Glutamatergic neuron (in vitro differentiated cells): Measurements from ENCODE around the gene SCN3B. TPM values are rescaled to one million over a fixed set of nuclear protein-coding genes. Genes with fewer than 3 reads are reported as not detected.

Experiments
- DNase-seq: peaks from one replicate; pipeline ENCODE4 v3.0.0; 2022
- H3K27ac Mint-ChIP-seq: one replicate; pipeline ENCODE4 v1.8.0; 2020; ENCODE audit warnings: mild to moderate bottlenecking, mixed read lengths, inconsistent platforms; ENCODE audit not compliant: unreplicated experiment
- H3K27me3 Mint-ChIP-seq: one replicate; pipeline ENCODE4 v1.8.0; 2020; ENCODE audit warnings: mild to moderate bottlenecking, moderate library complexity, mixed read lengths, inconsistent platforms; ENCODE audit not compliant: unreplicated experiment
- H3K36me3 Mint-ChIP-seq: one replicate; pipeline ENCODE4 v1.8.0; 2020; ENCODE audit warnings: mild to moderate bottlenecking, mixed read lengths, inconsistent platforms; ENCODE audit not compliant: unreplicated experiment
- H3K4me1 Mint-ChIP-seq: one replicate; pipeline ENCODE4 v1.8.0; 2020; ENCODE audit warnings: mild to moderate bottlenecking, low read depth, mixed read lengths, inconsistent platforms; ENCODE audit not compliant: unreplicated experiment
- H3K4me3 Mint-ChIP-seq: one replicate; pipeline ENCODE4 v1.8.0; 2020; ENCODE audit warnings: mild to moderate bottlenecking, mixed read lengths, inconsistent platforms; ENCODE audit not compliant: unreplicated experiment
- H3K9me3 Mint-ChIP-seq: one replicate; pipeline ENCODE4 v1.8.0; 2020; ENCODE audit warnings: mild to moderate bottlenecking, moderate library complexity, mixed read lengths, inconsistent platforms; ENCODE audit not compliant: unreplicated experiment
- total RNA-seq: library from RNA; stranded (reverse); fragmentation: NEBNext Ultra II Directional; extraction: Animal tissue kit (Norgen Biotek cat#: 25700); gene quantifications from one replicate; pipeline ENCODE4 v1.2.1, GENCODE V29; 2021; ENCODE audit not compliant: unreplicated experiment
- TF ChIP-seq, protein P1 (sequence below): fragments of 200-600 bp; sonication (generic); IDR thresholded peaks from one replicate; pipeline ENCODE4 v1.5.0; 2021; ENCODE audit not compliant: partially characterized antibody, unreplicated experiment

SCN3B gene
- total RNA-seq, 1 donor from 2014 or later, result 118 TPM

DNA sequence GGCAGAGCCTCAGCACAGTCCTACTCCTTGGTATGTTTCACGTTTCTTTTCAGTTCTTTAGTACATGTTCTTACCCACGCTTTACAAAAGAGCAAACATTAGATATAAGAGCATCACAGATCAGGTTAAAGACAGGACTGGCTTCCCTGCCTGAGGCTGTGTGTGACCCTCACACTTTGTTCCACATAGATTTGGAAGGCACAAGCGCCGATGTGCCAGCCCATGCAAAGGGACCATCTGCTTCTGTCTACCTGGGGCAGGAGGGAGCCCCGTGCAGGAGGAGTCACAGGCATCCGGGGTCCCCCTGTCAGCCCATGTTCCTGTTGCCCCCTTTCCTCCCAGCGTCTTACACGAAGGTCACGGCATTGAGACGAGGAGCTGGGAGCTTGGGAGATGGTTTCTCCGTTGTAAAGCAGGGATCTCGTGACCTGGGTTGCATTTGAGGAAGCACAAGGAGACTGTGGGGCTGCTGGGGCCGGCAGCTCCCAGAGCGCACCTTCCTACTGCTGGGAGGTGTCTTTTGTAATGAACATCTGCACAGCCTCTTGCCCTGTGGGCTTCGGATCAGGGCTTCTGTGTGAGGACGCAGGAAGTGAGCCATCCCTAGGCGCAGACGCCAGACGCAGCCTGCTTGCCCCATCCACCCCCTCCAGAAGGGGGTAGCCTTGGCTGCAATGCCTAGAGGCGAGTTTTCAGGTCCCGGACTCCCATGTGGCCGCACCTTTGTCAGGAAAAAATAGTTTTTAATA lies 72.6 kb downstream of the SCN3B start:
- Mint-ChIP-seq H3K4me3 (no peak overlapping the region), H3K27ac (no peak overlapping the region), H3K4me1 (peaks cover 42% of the 10 kb centered on the region), H3K9me3 (peaks cover 6% of the 10 kb centered on the region), H3K27me3 (peaks cover 6% of the 10 kb centered on the region), H3K36me3 (no peaks in the 10 kb centered on the region)
- TF ChIP-seq, protein P1, sequence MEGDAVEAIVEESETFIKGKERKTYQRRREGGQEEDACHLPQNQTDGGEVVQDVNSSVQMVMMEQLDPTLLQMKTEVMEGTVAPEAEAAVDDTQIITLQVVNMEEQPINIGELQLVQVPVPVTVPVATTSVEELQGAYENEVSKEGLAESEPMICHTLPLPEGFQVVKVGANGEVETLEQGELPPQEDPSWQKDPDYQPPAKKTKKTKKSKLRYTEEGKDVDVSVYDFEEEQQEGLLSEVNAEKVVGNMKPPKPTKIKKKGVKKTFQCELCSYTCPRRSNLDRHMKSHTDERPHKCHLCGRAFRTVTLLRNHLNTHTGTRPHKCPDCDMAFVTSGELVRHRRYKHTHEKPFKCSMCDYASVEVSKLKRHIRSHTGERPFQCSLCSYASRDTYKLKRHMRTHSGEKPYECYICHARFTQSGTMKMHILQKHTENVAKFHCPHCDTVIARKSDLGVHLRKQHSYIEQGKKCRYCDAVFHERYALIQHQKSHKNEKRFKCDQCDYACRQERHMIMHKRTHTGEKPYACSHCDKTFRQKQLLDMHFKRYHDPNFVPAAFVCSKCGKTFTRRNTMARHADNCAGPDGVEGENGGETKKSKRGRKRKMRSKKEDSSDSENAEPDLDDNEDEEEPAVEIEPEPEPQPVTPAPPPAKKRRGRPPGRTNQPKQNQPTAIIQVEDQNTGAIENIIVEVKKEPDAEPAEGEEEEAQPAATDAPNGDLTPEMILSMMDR, result no peak
- no peak for DNase-seq

DNA sequence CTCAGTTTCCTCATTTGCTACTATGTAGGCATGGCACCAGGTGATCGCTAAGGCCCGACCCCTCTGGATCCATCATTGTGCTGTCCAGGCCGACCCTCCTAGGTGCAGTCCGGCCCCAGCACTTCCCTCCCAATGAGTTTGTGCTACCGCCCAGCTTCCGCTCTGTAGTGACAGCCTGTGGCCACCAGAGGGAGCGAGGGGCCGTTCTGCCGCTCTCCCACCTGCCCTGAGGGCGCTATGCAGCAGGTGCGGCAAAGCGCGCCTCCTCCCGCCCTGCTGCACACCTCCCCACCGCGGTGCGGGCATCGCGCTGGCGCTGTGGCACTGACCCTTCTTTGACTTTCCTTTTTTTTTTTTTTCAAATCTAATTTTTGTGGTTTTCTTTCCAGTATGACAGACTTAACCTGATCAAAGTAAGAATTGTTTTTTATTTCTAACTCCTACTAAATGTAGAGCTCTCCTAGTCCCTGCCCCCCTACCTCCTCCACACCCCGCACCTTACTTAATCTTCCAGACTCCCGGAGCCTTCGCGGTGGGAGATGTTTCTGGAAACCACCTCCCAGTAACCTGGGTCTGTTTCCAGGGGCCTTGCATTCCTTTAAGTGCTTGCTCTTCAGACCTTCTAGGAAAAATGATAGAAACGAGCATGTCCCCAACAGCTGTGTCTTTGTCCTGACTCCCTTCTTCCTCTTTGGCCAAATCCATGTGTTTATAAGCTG lies 73.7 kb downstream of the SCN3B start:
- no peaks in the 10 kb centered on the region for H3K36me3 Mint-ChIP-seq
- TF ChIP-seq, protein P1, result peak; percentile 96
- no peak overlapping the region for H3K27ac Mint-ChIP-seq
- H3K9me3 Mint-ChIP-seq, result peaks cover 4% of the 10 kb centered on the region
- H3K27me3 Mint-ChIP-seq, result peaks cover 8% of the 10 kb centered on the region
- peaks cover 42% of the 10 kb centered on the region for H3K4me1 Mint-ChIP-seq
- H3K4me3 Mint-ChIP-seq, result peak overlapping the region; percentile 5
- DNase-seq, result peak; percentile 86

DNA sequence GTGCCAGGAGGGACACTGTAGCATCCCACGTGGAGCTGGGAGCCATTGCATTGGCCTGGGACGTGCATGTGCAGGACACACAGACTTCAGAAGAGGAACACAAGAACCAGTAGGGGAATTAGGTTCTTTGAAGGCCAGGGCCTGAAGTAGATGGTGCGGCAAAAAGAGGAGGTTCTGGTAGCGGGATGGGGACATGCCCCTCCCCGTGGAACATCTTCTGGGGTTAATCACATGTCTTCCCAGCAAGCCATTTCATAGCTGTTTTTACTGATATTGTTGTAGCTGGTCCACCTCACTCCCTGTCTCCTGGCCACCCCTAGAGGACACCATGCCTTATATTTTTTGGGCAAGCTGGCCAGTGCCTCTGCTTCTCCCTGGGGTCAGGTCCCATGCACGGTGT lies 74.3 kb downstream of the SCN3B start:
- Mint-ChIP-seq H3K36me3 (no peaks in the 10 kb centered on the region), H3K4me3 (no peak overlapping the region), H3K27me3 (peaks cover 8% of the 10 kb centered on the region), H3K27ac (no peak overlapping the region), H3K4me1 (peaks cover 38% of the 10 kb centered on the region), H3K9me3 (peaks cover 4% of the 10 kb centered on the region)
- TF ChIP-seq, protein P1, result no peak
- no peak for DNase-seq

DNA sequence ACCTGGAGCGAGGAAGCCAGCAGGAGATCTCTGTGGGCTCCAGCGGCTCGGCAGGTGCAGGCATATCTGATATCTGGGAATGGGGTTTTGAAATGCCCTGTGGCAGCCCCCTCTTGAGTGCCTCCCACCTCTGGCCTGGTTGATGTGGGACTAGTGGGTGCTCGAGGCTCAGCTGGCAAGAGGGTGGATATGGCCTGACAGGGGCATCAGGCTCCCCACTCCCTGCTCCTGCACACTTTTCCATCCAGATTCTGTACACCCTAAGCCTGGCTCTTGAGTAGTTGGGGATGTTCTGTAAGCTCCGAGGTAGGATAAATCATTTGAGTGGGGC lies 75.0 kb downstream of the SCN3B start:
- Mint-ChIP-seq H3K9me3 (peaks cover 4% of the 10 kb centered on the region), H3K4me1 (peaks cover 36% of the 10 kb centered on the region), H3K27me3 (peaks cover 8% of the 10 kb centered on the region), H3K27ac (no peak overlapping the region), H3K4me3 (no peak overlapping the region), H3K36me3 (no peaks in the 10 kb centered on the region)
- TF ChIP-seq, protein P1, result no peak
- DNase-seq, result no peak

Other genes starting within 250 kb of the SCN3B start
- 12.2 TPM for gene GRAMD1B, start 224.4 kb downstream of the SCN3B start, total RNA-seq
- gene ZNF202, start 87.0 kb upstream of the SCN3B start, total RNA-seq, result 18.2 TPM
- not detected for gene OR6X1, start 99.9 kb upstream of the SCN3B start, total RNA-seq
- not detected for gene OR6M1, start 151.7 kb upstream of the SCN3B start, total RNA-seq
- not detected for gene TMEM225, start 231.0 kb upstream of the SCN3B start, total RNA-seq
- gene OR8D4, start 247.5 kb upstream of the SCN3B start, total RNA-seq, result not detected